CD4-positive, alpha-beta T cell treated with Interferon alpha-2 for 1 hour (primary cell): ENCODE measurements around the gene TTC39C.

ENCODE experiments used
- DNase-seq, 2 donors: peaks; one replicate each; pipeline ENCODE4 v3.0.0-alpha.2; 2020 to 2022

The TTC39C gene

GRCh38 chr18:24089515-24090337, 75.2 kb downstream of the TTC39C start:
- no peak for DNase-seq

GRCh38 chr18:24090876-24091275, 76.3 kb downstream of the TTC39C start:
- no peak for DNase-seq

GRCh38 chr18:24094561-24094960, 80.0 kb downstream of the TTC39C start:
- DNase-seq: no peak

- DNase-seq: no peak
These were observed 81.4 kb downstream of the TTC39C start for GRCh38 chr18:24095976-24096375.

- DNase-seq: no peak
These were observed 88.9 kb downstream of the TTC39C start for GRCh38 chr18:24103320-24104021.

- no peak for DNase-seq
These were observed 89.9 kb downstream of the TTC39C start for GRCh38 chr18:24104486-24104885.

GRCh38 chr18:24108641-24109040, 94.1 kb downstream of the TTC39C start:
- no peak for DNase-seq

- DNase-seq: no peak
These were observed 97.4 kb downstream of the TTC39C start for GRCh38 chr18:24111936-24112335.

GRCh38 chr18:24112464-24112863, 97.9 kb downstream of the TTC39C start:
- no peak for DNase-seq

GRCh38 chr18:24112874-24113615, 98.5 kb downstream of the TTC39C start:
- DNase-seq: no peak

- DNase-seq: no peak
These were observed 100.5 kb downstream of the TTC39C start for GRCh38 chr18:24114924-24115549.

- DNase-seq: no peak
These were observed 101.1 kb downstream of the TTC39C start for GRCh38 chr18:24115628-24116027.

GRCh38 chr18:24118750-24119577, 104.4 kb downstream of the TTC39C start:
- DNase-seq: peak; percentile 74 to 83

GRCh38 chr18:24120676-24121075, 106.1 kb downstream of the TTC39C start:
- no peak for DNase-seq

- DNase-seq: no peak
These were observed 107.1 kb downstream of the TTC39C start for GRCh38 chr18:24121625-24122024.

GRCh38 chr18:24126155-24126961, 111.8 kb downstream of the TTC39C start:
- no peak for DNase-seq

- DNase-seq: no peak
These were observed 113.2 kb downstream of the TTC39C start for GRCh38 chr18:24127735-24128134.

GRCh38 chr18:24128700-24129099, 114.1 kb downstream of the TTC39C start:
- DNase-seq: no peak

- no peak for DNase-seq
These were observed 115.9 kb downstream of the TTC39C start for GRCh38 chr18:24130494-24130893.

- DNase-seq: no peak
These were observed 122.4 kb downstream of the TTC39C start for GRCh38 chr18:24136967-24137373.

GRCh38 chr18:24138409-24138788, 123.8 kb downstream of the TTC39C start:
- DNase-seq: no peak
